Measurements from ENCODE around the gene MTCL3.

The MTCL3 gene

DNA sequence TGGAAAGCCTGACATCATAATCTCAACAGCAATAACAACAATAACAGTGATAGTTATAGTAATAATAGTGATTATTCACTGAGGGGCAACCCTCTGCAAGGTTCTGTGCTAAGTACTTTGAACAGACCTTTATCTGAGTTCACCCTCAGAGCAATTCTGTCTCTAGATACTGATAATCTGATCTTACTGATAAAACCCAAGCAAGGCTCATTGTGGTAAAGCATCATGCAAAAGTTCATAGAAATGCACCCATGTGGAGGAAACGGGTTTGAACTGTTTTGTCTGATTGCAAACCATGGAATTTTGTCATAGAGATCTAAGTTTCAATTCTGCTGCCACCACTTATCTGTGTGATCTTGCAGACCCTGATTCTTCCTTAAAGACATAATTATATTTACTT lies 58.7 kb downstream of the MTCL3 start:
- no peak for TF ChIP-seq CTCF (IDR thresholded peaks at IDR 0.05)
- H3K36me3 Mint-ChIP-seq (ENCODE audit: low read depth), result no peaks in the 10 kb centered on the region
- ChIA-PET CTCF (no interaction called here), POLR2A (no interaction called here)
- H3K27ac Mint-ChIP-seq, result no peak overlapping the region
- H3K4me3 Mint-ChIP-seq, result no peak overlapping the region
- ATAC-seq (ENCODE audit: low read depth), result no peak
- intact Hi-C loops (cut with micrococcal nuclease), result loop anchor here (10.0 kb wide), 1 partner anchor 864 kb away; no protein-coding TSS in a partner anchor
- no peaks in the 10 kb centered on the region for H3K4me1 Mint-ChIP-seq
- H3K9me3 Mint-ChIP-seq, result no peaks in the 10 kb centered on the region
- H3K27me3 Mint-ChIP-seq, result peaks cover 7% of the 10 kb centered on the region
- no peak for DNase-seq

DNA sequence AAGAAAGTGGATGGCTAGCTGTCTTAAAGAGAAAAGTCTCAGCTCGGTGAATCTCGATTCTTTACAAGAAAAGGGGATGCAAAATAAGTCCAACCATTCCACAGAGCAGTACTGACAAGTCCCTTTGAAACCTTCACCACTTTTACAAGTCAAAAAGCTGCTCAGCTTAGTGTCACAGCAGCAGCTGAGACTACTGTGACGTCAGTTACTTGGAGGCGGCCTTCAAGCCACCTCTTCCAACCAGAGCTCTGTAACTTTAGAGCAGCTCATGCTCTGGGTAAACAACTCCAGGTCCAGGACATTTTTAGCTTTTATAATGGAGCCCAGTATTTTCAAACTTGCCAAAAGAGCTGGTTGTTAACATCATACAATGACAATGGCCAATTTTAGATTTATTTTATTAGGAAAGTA lies 59.9 kb downstream of the MTCL3 start, which contains the start of gene KIAA0408:
KIAA0408 (minus strand) TSS at position 159 of the 411 bp plus-strand sequence. CDS start 5,408 bp downstream, outside the sequence.
- no peak for ATAC-seq (ENCODE audit: low read depth)

GRCh38 chr6:127458817-127459216 lies 60.3 kb downstream of the MTCL3 start:
- intact Hi-C loops (cut with micrococcal nuclease), result no loop called here
- H3K36me3 Mint-ChIP-seq (ENCODE audit: low read depth), result no peaks in the 10 kb centered on the region
- ATAC-seq (ENCODE audit: low read depth), result no peak
- no peaks in the 10 kb centered on the region for H3K4me1 Mint-ChIP-seq
- no peak overlapping the region for H3K4me3 Mint-ChIP-seq
- no peaks in the 10 kb centered on the region for H3K9me3 Mint-ChIP-seq
- ChIA-PET CTCF (interaction anchor here (1.4 kb wide), 1 partner anchor 80 kb away, joined by 5 read pairs; no protein-coding TSS in a partner anchor), POLR2A (no interaction called here)
- peaks cover 9% of the 10 kb centered on the region for H3K27me3 Mint-ChIP-seq
- DNase-seq, result no peak
- TF ChIP-seq CTCF (IDR thresholded peaks at IDR 0.05), result no peak
- no peak overlapping the region for H3K27ac Mint-ChIP-seq

More for the DNA sequence above, 59.9 kb downstream of the MTCL3 start, which contains the start of gene KIAA0408:
- H3K4me3 Mint-ChIP-seq, result no peak within 1 kb of the TSS
- TF ChIP-seq CTCF (IDR thresholded peaks at IDR 0.05), result no peak
- POLR2A ChIA-PET, result no interaction called here
- intact Hi-C loops (cut with micrococcal nuclease), result no loop called here
- H3K27me3 Mint-ChIP-seq, result peaks cover 9% of the 10 kb centered on the region
- H3K4me1 Mint-ChIP-seq, result no peaks in the 10 kb centered on the region
- no peak for DNase-seq
- H3K9me3 Mint-ChIP-seq, result no peaks in the 10 kb centered on the region
- no peak within 1 kb of the TSS for H3K27ac Mint-ChIP-seq
- CTCF ChIA-PET, result interaction anchor here (1.4 kb wide), 1 partner anchor 80 kb away, joined by 5 read pairs; no protein-coding TSS in a partner anchor
- no peaks in the 10 kb centered on the region for H3K36me3 Mint-ChIP-seq (ENCODE audit: low read depth)

DNA sequence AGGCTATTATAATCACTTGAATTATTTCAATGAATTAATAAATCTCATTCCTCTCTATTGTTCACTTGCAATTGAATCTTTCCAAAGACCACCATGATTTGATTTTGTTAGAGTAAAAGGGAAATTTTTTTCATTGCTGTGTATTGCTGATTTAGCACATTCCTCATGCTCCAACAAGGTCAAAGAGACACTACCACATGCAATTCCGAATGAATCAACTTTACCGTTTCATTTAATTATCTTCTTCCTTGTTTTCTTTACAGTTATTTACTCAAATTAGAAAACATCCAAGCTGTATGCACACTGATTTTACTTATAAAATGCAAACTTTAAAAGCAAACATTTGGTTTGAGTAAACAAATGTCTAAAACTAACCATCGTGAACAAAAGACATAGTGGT lies 60.9 kb downstream of the MTCL3 start:
- POLR2A ChIA-PET, result no interaction called here
- no peak for DNase-seq
- peaks cover 9% of the 10 kb centered on the region for H3K27me3 Mint-ChIP-seq
- ATAC-seq (ENCODE audit: low read depth), result no peak
- no peaks in the 10 kb centered on the region for H3K4me1 Mint-ChIP-seq
- CTCF ChIA-PET, result no interaction called here
- no peaks in the 10 kb centered on the region for H3K9me3 Mint-ChIP-seq
- TF ChIP-seq CTCF (IDR thresholded peaks at IDR 0.05), result no peak
- H3K36me3 Mint-ChIP-seq (ENCODE audit: low read depth), result no peaks in the 10 kb centered on the region
- intact Hi-C loops (cut with micrococcal nuclease), result no loop called here
- H3K4me3 Mint-ChIP-seq, result no peak overlapping the region
- no peak overlapping the region for H3K27ac Mint-ChIP-seq

- Mint-ChIP-seq H3K27ac (no peak overlapping the region), H3K9me3 (no peaks in the 10 kb centered on the region), H3K27me3 (peaks cover 9% of the 10 kb centered on the region), H3K36me3 (ENCODE audit: low read depth) (no peaks in the 10 kb centered on the region), H3K4me1 (no peaks in the 10 kb centered on the region), H3K4me3 (no peak overlapping the region)
- POLR2A ChIA-PET, result no interaction called here
- DNase-seq (no peak), ATAC-seq (ENCODE audit: low read depth) (no peak)
- TF ChIP-seq CTCF (IDR thresholded peaks at IDR 0.05), result no peak
- intact Hi-C loops (cut with micrococcal nuclease), result no loop called here
- CTCF ChIA-PET, result no interaction called here
These were observed 61.6 kb downstream of the MTCL3 start for GRCh38 chr6:127457456-127458064.

Measured in activated B cell treated with CpG ODN at 0.5 μM for 24 hours (primary cell).